ENCODE measurements around the gene UNC5A. TPM values are rescaled to one million over a fixed set of nuclear protein-coding genes. Genes with fewer than 3 reads are reported as not detected.

UNC5A gene
- total RNA-seq, 2 experiments from 2014 or later: not detected

DNA sequence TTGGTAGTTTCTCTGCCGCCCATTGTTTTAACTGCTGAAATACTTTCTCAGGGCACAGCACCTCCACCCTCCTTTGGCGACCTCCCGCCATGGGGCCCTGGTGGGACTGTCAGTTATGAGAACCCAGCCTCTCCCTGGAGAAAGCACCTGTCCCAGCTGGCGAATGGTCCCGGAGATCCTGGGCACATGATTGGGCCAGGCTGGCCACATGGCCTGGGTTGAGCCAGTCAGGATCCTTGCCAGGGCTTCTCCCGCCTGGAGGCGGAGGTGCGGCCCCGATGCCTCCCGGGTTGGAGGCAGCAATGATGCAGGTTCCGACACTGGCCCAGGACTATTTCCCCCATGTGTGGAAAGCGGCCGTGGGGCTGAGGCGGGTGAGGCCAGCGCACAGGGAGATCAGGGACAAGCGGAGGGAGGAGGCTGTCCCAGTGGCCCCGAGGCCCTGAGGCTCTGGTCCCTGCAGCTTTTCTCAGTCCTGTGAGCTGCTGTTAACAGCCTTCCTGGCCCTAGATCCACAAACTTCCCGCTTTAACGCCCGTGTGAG is 13.6 kb downstream of the UNC5A start:
- ATAC-seq (ENCODE audit: poor library complexity): no peak
- TF ChIP-seq, protein P1, sequence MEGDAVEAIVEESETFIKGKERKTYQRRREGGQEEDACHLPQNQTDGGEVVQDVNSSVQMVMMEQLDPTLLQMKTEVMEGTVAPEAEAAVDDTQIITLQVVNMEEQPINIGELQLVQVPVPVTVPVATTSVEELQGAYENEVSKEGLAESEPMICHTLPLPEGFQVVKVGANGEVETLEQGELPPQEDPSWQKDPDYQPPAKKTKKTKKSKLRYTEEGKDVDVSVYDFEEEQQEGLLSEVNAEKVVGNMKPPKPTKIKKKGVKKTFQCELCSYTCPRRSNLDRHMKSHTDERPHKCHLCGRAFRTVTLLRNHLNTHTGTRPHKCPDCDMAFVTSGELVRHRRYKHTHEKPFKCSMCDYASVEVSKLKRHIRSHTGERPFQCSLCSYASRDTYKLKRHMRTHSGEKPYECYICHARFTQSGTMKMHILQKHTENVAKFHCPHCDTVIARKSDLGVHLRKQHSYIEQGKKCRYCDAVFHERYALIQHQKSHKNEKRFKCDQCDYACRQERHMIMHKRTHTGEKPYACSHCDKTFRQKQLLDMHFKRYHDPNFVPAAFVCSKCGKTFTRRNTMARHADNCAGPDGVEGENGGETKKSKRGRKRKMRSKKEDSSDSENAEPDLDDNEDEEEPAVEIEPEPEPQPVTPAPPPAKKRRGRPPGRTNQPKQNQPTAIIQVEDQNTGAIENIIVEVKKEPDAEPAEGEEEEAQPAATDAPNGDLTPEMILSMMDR (IDR thresholded peaks at IDR 0.05): no peak
- CTCF ChIA-PET: no interaction called here
- Histone ChIP-seq H3K27me3 (ENCODE audit: control insufficient read depth in 1 of 2, insufficient read depth in 2 of 2, low read length in 2 of 2) (peaks cover 7 to 19% of the 10 kb centered on the region in 2 experiments), H3K27ac (ENCODE audit: low read depth in 1 of 2, low read length in 2 of 2) (no peak overlapping the region), H3K4me3 (ENCODE audit: low read length) (no peak overlapping the region), H3K36me3 (ENCODE audit: insufficient read depth, low read length) (no peaks in the 10 kb centered on the region), H3K4me1 (ENCODE audit: insufficient read depth, low read length) (no peaks in the 10 kb centered on the region), H3K9me3 (ENCODE audit: control insufficient read depth in 1 of 2, insufficient read depth in 1 of 2, low read length in 2 of 2) (peaks cover 0 to 9% of the 10 kb centered on the region in 2 experiments)
- Mint-ChIP-seq H3K4me1 (ENCODE audit: low read depth) (no peaks in the 10 kb centered on the region), H3K9me3 (no peaks in the 10 kb centered on the region), H3K27me3 (peaks cover 51% of the 10 kb centered on the region), H3K27ac (no peak overlapping the region), H3K36me3 (ENCODE audit: low read depth) (no peaks in the 10 kb centered on the region), H3K4me3 (no peak overlapping the region)
- intact Hi-C loops (cut with DNase I, micrococcal nuclease): no loop called here
- POLR2A ChIA-PET: no interaction called here
- no peak for DNase-seq

DNA sequence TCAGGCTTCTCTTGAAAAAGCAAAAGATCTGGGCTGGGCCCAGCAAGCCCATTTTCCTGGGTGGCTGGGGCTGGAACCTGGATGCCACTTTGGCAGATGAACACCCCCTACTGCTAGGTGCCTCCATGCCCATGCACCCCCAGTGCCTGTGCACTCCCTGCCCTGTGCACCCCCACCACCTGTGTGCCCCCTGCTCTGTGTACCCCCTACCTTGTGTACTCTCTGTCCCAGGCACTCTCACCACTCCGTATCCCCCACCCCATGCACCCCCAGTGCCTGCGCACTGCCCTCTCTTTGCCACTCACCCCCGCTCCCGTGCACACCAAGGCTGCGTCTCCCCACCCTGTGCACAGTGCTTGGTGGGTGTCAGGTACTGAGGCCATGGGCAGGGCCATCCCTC is 14.2 kb downstream of the UNC5A start:
- ChIA-PET POLR2A (no interaction called here), CTCF (no interaction called here)
- TF ChIP-seq, protein P1 (IDR thresholded peaks at IDR 0.05): no peak
- H3K9me3 ChIP-seq (ENCODE audit: control insufficient read depth in 1 of 2, insufficient read depth in 1 of 2, low read length in 2 of 2): peaks cover 0 to 6% of the 10 kb centered on the region in 2 experiments
- H3K4me1 ChIP-seq (ENCODE audit: insufficient read depth, low read length): no peaks in the 10 kb centered on the region
- ATAC-seq (ENCODE audit: poor library complexity): no peak
- H3K27ac ChIP-seq (ENCODE audit: low read depth in 1 of 2, low read length in 2 of 2): no peak overlapping the region
- H3K4me1 Mint-ChIP-seq (ENCODE audit: low read depth): no peaks in the 10 kb centered on the region
- peaks cover 45% of the 10 kb centered on the region for H3K27me3 Mint-ChIP-seq
- no peak overlapping the region for H3K4me3 ChIP-seq (ENCODE audit: low read length)
- no peak overlapping the region for H3K27ac Mint-ChIP-seq
- H3K36me3 ChIP-seq (ENCODE audit: insufficient read depth, low read length): no peaks in the 10 kb centered on the region
- no peak for DNase-seq
- no peak overlapping the region for H3K4me3 Mint-ChIP-seq
- intact Hi-C loops (cut with DNase I, micrococcal nuclease): no loop called here
- no peaks in the 10 kb centered on the region for H3K9me3 Mint-ChIP-seq
- peaks cover 2 to 13% of the 10 kb centered on the region in 2 experiments for H3K27me3 ChIP-seq (ENCODE audit: control insufficient read depth in 1 of 2, insufficient read depth in 2 of 2, low read length in 2 of 2)
- no peaks in the 10 kb centered on the region for H3K36me3 Mint-ChIP-seq (ENCODE audit: low read depth)

DNA sequence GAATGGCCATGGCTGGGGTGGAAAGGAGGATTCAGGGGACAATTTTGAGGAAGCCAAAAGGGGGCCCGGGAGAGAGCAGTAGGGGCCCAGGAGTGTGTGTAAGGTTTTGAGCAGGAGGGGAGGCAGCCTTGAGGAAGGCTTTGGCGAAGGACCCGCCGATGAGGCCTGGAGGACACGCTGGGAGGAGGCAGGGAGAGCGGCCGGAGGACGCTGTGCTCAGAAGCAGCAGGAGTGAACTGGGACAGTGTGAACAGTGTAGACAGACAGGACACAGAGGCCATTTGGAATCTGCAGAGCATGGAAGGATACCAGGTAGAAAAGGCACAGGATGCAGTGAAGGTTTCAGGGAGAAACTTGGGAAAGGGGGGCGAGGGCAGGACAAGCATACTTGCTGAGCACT is 14.9 kb downstream of the UNC5A start:
- Mint-ChIP-seq H3K27ac (no peak overlapping the region), H3K36me3 (ENCODE audit: low read depth) (no peaks in the 10 kb centered on the region)

More for the DNA sequence above, 14.9 kb downstream of the UNC5A start:
- DNase-seq (no peak), ATAC-seq (ENCODE audit: poor library complexity) (no peak)
- no peaks in the 10 kb centered on the region for H3K9me3 Mint-ChIP-seq
- H3K4me1 Mint-ChIP-seq (ENCODE audit: low read depth): no peaks in the 10 kb centered on the region
- no peaks in the 10 kb centered on the region for H3K4me1 ChIP-seq (ENCODE audit: insufficient read depth, low read length)
- H3K4me3 ChIP-seq (ENCODE audit: low read length): no peak overlapping the region
- peaks cover 43% of the 10 kb centered on the region for H3K27me3 Mint-ChIP-seq
- ChIA-PET CTCF (no interaction called here), POLR2A (no interaction called here)
- intact Hi-C loops (cut with DNase I, micrococcal nuclease): no loop called here
- peaks cover 2 to 11% of the 10 kb centered on the region in 2 experiments for H3K27me3 ChIP-seq (ENCODE audit: control insufficient read depth in 1 of 2, insufficient read depth in 2 of 2, low read length in 2 of 2)
- H3K27ac ChIP-seq (ENCODE audit: low read depth in 1 of 2, low read length in 2 of 2): no peak overlapping the region
- H3K9me3 ChIP-seq (ENCODE audit: control insufficient read depth in 1 of 2, insufficient read depth in 1 of 2, low read length in 2 of 2): peaks cover 0 to 8% of the 10 kb centered on the region in 2 experiments
- TF ChIP-seq, protein P1 (IDR thresholded peaks at IDR 0.05): no peak
- H3K36me3 ChIP-seq (ENCODE audit: insufficient read depth, low read length): no peaks in the 10 kb centered on the region
- no peak overlapping the region for H3K4me3 Mint-ChIP-seq

Data from CD4-positive, alpha-beta T cell (primary cell).